PFSK-1 (cell line): Measurements from ENCODE around the gene LSM4.

ENCODE experiments used
- FOXP2 ChIP-seq: optimal IDR thresholded peaks from 2 replicates; pipeline ENCODE3; 2011; ENCODE audit warnings: borderline replicate concordance, control low read depth, inconsistent platforms; ENCODE audit not compliant: insufficient read depth; ENCODE audit errors: extremely low read length, extremely low read depth
- POLR2AphosphoS5 ChIP-seq: IDR thresholded peaks from 2 replicates; pipeline ENCODE4 v1.6.1; 2012; ENCODE audit warnings: low read depth, mild to moderate bottlenecking, control low read depth, low read length, moderate library complexity
- REST ChIP-seq, 2 experiments: IDR thresholded peaks; 2 replicates each; pipeline versions ENCODE4 v1.6.1 to v1.8.0; 2011 to 2012; ENCODE audit warnings: low read depth in 2 of 2, low read length in 2 of 2, control low read depth in 1 of 2, inconsistent platforms in 1 of 2, mild to moderate bottlenecking in 1 of 2, moderate library complexity in 1 of 2; ENCODE audit not compliant: insufficient read depth in 1 of 2
- SIN3A ChIP-seq: IDR thresholded peaks from 2 replicates; pipeline ENCODE4 v1.6.1; 2012; ENCODE audit warnings: mild to moderate bottlenecking, low read length, moderate library complexity, borderline replicate concordance; ENCODE audit not compliant: insufficient read depth
- TAF1 ChIP-seq: IDR thresholded peaks from 2 replicates; pipeline ENCODE4 v1.6.1; 2012; ENCODE audit warnings: low read length, control low read depth, borderline replicate concordance; ENCODE audit not compliant: insufficient read depth

The LSM4 gene

DNA sequence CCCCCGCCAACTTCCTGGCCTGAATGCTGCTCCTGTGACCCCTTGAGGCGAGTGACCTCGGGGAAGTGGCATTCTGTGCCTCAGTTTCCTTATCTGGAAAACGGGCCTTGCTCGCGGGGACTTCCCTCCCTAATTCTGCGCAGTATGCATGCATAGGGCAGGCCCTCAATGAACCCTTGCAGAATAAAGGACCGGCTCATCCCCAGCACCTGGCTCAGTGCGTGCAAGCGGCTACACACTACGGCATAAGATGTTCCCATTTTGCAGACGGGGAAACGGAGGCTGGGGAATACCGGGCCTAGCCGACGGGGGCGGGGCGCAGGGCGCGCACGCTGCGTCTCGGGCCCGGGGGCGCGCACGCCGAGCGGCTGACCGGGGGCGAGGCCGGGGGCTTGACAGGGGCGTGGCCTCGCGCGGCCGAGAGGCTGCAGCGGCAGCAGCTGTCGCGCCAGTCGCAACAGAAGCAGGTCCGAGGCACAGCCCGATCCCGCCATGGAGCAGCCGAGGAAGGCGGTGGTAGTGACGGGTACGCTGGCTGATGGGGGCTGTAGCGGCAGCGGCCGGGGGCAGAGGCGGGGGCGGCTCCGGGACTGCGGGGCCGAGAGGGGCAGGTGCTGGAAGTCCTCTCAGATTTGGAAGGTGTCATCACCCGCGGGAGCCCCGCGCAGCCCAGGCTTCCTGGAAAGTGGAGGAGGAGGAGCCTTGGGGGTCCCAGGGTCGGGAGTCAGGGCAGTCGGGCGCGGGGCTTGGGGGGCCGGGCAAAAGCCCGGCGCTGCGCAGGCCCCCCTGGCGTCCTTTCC, 17.5 kb upstream of the LSM4 start, which contains the start of gene PGPEP1:
TSS of gene PGPEP1 (plus strand) at position 409 of the 800 bp plus-strand sequence. CDS start at position 493, 84 bp downstream.
- TF ChIP-seq FOXP2 (peak; percentile 87), REST (IDR thresholded peaks at IDR 0.05; ENCODE audit: insufficient read depth in 1 of 2, low read depth in 2 of 2, low read length in 2 of 2) (no peak), TAF1 (no peak)

DNA sequence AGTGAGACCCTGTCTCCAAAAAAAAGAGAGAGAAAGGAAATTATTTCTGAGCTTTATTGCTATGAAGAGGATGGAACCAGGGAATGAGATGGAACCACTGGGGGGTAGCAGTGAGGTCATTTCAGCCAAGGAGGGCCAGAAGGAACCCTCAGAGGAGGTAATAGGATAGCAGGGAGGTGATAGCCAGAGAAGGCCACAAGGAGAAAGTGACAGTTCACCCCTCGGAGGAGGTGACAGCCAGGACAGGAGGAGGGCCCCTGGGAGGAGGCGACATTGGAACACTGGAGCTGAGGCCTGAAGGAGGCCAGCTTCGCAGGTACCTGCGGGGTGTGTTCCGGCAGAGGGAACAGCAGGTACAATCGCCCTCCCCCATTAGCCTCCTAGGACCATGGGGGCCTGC, 16.8 kb upstream of the LSM4 start:
- TF ChIP-seq REST (IDR thresholded peaks at IDR 0.05; ENCODE audit: insufficient read depth in 1 of 2, low read depth in 2 of 2, low read length in 2 of 2) (no peak), FOXP2 (no peak), SIN3A (no peak), TAF1 (no peak), POLR2AphosphoS5 (no peak)

- TF ChIP-seq FOXP2: no peak
- TF ChIP-seq POLR2AphosphoS5: no peak
- TF ChIP-seq SIN3A: no peak
- TF ChIP-seq REST (IDR thresholded peaks at IDR 0.05; ENCODE audit: insufficient read depth in 1 of 2, low read depth in 2 of 2, low read length in 2 of 2): no peak
- no peak for TF ChIP-seq TAF1
These were observed 15.7 kb upstream of the LSM4 start for GRCh38 chr19:18338541-18338940.

GRCh38 chr19:18336121-18336520, 13.2 kb upstream of the LSM4 start:
- no peak for TF ChIP-seq REST (IDR thresholded peaks at IDR 0.05; ENCODE audit: insufficient read depth in 1 of 2, low read depth in 2 of 2, low read length in 2 of 2)
- no peak for TF ChIP-seq POLR2AphosphoS5
- no peak for TF ChIP-seq FOXP2
- no peak for TF ChIP-seq SIN3A

GRCh38 chr19:18333680-18334079, 10.8 kb upstream of the LSM4 start:
- TF ChIP-seq TAF1: no peak
- TF ChIP-seq REST (IDR thresholded peaks at IDR 0.05; ENCODE audit: insufficient read depth in 1 of 2, low read depth in 2 of 2, low read length in 2 of 2): no peak
- TF ChIP-seq FOXP2: no peak
- no peak for TF ChIP-seq POLR2AphosphoS5
- TF ChIP-seq SIN3A: no peak
